HG02840 (cell line): ENCODE results near the gene SYT17.

Experiments
- ATAC-seq: cut with Tn5 transposase; IDR thresholded peaks from one replicate; pipeline ENCODE4 v1.9.1; 2021; ENCODE audit warnings: mild to moderate bottlenecking, moderate library complexity, moderate number of reproducible peaks; ENCODE audit not compliant: unreplicated experiment, low FRiP score

The SYT17 gene

DNA sequence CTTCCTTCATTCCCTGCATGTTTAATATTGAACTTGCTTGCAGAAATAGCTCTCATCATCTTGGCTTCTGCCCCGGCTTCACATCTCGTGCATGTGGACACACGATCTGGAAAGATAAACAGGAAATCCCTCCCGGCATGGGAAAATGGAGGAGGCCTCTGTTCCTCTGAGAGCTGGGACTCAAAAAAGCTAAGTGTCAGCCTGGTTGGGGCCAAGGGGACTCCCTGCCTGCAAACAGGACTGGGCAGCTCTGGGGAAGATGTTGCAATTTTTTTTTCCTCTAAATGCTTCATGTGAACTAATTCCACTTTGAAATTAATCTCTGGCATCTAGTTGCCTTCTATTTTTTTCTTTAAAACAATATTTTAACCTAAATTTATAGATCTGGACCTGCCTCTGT lies 29.4 kb upstream of the SYT17 start:
- no peak for ATAC-seq

- ATAC-seq: no peak
These were observed 28.5 kb upstream of the SYT17 start for GRCh38 chr16:19139436-19140091.

DNA sequence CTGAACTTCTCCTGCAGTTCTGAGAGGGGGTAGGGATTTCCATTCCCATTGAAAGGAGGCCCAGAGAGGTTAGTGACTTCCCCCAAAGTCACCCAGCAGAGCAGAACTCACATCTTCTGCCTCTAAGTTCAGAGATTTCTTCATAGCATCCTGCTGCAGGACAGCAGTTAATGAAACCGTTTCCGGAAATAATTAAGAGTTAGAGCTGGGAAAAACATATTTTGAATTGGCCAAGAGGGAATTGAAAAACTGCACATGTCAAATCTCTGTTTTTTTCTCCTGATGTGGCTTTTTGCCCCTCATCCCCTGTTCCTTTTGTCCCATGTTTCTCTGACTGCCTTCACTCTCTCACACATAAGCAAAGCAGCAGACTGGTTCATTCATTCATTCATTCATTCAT lies 27.6 kb upstream of the SYT17 start:
- ATAC-seq: no peak

- ATAC-seq: no peak
These were observed 25.0 kb upstream of the SYT17 start for GRCh38 chr16:19142939-19143598.

GRCh38 chr16:19143599-19143956 lies 24.5 kb upstream of the SYT17 start:
- ATAC-seq: no peak

DNA sequence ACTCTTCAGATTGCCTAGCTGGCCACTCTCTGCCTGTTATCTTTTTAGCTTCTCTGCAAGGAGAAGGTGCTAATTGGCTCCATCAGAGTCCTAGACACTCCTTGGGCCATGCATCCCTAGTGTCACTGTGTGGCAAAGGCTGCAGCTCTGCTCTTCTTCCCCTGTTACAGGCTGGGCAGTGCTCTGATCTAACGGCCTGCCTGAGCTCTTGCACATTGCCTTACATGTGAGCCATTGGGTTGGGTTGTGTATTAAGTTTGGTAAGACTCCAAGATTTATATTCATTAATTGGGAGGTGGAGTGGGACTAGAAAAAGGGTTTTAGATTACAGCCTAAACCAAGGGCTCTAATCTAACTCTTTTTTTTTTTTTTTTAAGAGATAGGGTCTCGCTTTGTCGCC lies 23.0 kb upstream of the SYT17 start:
- ATAC-seq: no peak

GRCh38 chr16:19147126-19147525 lies 20.9 kb upstream of the SYT17 start:
- no peak for ATAC-seq

DNA sequence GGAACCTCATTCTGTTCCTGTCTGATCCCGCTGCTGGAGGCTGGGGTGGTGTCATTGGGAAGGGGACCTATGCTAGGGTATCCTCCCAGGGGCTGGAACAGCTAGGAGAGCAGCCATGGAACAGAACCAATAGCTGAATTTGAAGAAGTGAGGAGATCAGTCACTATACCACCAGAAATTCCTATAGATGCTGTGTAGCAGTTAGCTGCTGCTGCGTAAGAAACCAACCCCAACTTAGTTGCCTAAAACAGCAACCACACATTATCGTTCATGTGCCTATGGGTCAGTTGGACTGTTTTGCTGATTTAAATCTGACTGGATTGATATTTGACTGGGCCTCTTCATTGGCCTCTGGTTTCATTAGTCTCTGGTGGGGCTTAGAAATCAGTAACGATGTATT lies 20.4 kb upstream of the SYT17 start:
- ATAC-seq: no peak

- no peak for ATAC-seq
These were observed 19.9 kb upstream of the SYT17 start for GRCh38 chr16:19148189-19148588.

GRCh38 chr16:19151310-19151709 lies 16.7 kb upstream of the SYT17 start:
- no peak for ATAC-seq

- no peak for ATAC-seq
These were observed 16.0 kb upstream of the SYT17 start for GRCh38 chr16:19152042-19152441.

DNA sequence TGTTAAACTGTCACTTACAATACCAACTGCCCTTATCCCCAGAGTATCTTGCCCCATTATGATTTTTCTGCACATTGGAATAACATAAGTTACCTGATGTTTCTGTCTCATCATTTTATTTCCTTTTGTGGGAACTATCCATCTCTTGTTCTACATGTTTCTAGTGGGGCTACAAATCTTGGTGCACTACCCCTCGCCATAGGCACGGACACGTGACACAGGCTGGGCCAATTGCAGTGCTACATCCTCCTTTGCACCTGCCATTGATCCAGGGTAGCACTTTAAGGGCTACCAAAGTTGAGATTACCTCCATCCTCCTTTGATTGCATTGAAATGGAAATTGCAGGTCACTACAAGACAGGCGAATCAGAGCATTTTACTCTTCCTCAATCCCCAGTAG lies 14.2 kb upstream of the SYT17 start:
- ATAC-seq: no peak

GRCh38 chr16:19162085-19162484 lies 6.0 kb upstream of the SYT17 start:
- ATAC-seq: no peak

DNA sequence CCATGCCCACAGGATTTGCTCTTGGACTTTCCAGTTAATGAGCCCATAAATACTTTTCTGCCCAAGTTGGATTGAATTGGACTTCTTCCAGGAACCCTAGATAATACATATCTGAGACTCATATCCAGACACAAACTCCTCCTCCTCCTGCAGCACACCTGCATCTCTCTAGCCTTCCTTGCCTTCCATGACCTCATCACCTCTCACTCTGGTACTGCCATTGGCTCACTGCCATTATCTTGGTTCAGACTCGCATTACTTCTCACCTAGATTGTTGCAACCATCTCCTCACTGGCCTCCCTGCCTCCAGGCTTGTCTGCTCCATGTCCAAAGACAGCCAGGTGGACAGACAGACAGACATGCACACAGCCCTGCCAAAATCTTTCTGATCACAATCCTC lies 4.8 kb upstream of the SYT17 start:
- no peak for ATAC-seq

GRCh38 chr16:19164285-19164684 lies 3.8 kb upstream of the SYT17 start:
- ATAC-seq: no peak

DNA sequence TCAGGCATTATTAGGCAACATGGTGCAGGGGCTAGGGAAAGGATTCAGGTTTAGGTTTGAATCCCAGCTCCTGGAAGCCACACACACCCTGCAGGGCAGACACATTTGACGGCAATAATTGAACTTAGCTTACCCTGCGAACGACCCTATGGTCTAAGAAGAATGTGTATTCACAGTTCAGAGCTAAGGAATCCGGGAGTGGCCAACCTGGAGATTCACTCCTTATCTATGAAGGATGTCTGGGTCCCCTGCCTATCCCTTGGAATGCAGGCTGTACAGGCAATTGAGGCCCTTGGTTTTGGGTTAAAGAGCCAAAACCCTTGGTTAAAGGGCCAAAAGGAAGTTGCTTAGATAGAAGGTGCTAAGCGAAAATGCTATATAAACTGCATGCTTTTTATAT lies 2.9 kb upstream of the SYT17 start:
- no peak for ATAC-seq

DNA sequence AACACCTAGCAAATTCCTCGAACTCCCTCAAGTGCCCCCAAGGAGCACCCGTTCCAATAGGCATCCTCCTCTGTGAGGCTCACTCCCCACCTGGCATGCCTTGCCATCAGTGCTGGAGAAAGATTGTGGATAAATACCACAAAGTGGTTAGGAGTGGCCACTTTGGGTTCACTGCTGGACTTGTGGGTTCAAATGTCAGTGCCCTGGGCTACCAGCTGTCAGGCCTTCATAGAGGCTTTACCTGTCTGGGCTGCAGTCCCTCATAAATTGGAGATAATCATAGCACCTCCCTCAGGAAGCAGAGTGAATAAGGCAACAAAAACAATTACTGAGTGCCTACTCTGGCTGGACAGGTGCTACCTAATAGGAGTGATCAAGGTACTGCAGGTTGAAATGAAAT lies 1.5 kb upstream of the SYT17 start:
- ATAC-seq: no peak

DNA sequence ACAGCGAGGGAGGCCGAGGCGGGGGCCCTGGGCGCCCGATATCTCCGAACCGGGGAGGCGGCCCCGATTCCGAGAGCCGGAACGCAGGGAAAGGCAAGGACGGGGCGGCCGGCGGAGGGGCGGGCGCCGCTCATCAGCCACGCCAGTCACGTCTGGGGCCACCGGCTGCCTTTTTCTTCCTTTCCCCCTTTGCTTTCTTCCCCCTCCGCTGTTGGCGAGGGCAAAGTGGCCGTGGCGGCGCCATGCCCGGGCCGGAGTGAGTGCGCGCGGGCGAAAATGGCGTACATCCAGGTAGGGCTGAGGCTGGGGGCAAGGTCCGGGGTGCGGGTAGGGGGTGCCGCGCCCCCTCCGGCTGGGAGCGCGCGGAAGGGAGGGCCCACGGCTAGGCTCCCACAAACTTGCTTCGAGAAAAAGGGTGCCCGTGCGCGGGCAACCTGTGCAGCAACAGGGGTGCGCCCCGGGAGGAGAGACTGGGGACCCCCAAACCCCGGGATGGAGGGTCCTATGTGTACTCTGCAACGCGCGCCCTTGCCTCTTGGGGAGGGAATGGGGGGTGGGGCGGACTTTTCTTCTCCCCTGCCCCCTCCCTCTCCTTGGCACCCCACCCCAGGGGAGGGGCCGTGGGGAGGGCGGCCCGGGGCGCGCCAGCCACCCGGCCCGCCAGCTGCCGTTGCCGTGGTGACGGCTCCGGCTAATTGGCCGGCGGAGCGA lies 486 bp downstream of the SYT17 start:
- no peak for ATAC-seq

- no peak for ATAC-seq
These were observed 1.1 kb downstream of the SYT17 start for GRCh38 chr16:19169082-19169639.

- ATAC-seq: no peak
These were observed 2.1 kb downstream of the SYT17 start for GRCh38 chr16:19170043-19170655.

GRCh38 chr16:19172098-19172780 lies 4.2 kb downstream of the SYT17 start:
- ATAC-seq: no peak
